NCI-H1694 (cell line): ENCODE measurements around the gene STYK1.
"Not testable (repeated sequence)": the region's sequence is repeated elsewhere in the genome, so short reads cannot be mapped to it uniquely, and the experiment has no call there.

Experiments used
- DNase-seq: peaks from one replicate; lab custom pipeline; 2025; lab: John Stamatoyannopoulos, UW

Gene STYK1

DNA sequence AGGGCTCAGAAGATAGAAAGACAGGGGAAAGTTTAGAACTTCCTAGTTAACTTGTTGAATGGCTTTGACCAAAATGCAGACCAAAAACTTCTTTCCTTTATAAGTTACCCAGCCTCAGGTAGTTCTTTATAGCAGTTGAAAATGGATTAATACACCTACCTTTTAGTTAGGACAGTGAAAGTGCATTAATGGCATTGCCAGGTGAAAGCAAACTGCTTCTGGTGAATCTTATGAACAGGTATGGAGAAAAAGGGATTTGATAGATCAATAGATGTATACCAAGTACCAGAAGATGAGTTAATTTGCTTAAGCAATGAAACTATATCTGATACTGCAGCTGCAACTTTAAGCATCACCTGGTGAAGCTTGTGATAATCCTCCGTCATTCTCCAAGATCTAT is 14.2 kb upstream of the STYK1 start:
- no peak for DNase-seq

DNA sequence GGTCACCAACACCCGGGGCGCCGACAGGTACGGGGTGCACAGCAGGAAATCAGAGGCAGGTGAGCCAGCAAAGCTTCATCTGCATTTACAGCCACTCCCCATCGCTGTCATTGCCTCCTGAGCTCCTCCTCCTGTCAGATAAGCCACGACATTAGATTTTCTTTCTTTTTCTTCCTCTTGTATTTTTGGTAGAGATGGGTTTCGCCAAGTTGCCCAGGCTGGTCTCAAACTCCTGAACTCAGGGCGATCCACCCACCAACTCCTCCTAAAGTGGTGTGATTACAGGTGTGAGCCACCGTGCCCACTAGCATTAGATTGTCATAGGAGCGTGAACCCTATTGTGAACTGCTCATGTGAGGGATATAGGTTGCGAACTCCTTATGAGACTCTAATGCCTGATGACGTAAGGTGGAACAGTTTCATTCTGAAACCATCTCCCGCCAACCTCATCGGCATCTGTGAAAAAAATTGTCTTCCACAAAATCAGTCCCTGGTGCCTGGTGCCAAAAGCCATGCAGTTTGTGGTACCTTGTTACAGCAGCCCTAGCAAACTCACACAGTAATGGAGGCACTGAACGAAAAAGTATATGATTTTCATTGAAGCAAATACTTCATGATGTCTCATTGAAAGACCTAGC is 1.5 kb downstream of the STYK1 start:
- no peak for DNase-seq

GRCh38 chr12:10669533-10669932 is 4.3 kb downstream of the STYK1 start:
- no peak for DNase-seq

- DNase-seq, result no peak
Observed at GRCh38 chr12:10668526-10668925, 5.3 kb downstream of the STYK1 start.

DNA sequence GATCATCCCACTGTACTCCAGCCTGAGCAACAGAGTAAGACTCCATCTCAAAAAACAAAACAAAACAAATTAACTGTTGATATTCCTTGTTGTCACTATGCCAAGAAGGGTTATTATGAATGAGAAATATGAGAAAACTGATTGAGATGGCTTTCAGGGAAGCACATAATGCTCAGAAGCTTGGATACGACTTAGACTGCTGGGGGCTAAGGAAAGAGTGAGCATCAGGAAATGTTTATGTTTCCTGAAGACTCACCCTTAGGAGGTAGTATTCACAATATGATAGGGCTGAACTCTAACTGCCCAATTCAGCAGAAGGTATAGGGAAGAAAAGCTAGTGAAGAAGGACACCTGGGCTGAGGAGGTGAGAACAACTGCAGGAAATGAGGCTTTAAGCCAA is 6.3 kb downstream of the STYK1 start:
- no peak for DNase-seq

GRCh38 chr12:10664499-10664898 is 9.4 kb downstream of the STYK1 start:
- no peak for DNase-seq

DNA sequence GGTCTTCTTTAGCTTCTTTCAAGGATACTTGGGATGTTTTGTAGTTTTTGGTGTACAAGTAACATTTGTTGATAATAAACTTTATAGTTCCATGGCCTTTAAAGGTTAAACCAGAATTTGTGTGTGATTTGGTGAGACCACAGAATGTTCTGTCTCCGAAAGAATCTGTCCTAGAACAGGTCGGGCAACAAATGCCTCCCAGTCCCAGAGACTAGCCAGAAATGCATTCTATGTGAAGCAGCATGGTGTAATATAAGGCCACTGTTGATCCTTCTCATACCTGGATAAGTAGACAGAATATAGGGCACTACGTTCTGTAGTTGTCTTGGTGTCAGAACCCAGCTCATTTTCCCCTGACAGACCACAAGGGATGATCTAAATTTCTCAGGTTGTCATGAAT is 10.0 kb downstream of the STYK1 start:
- DNase-seq, result no peak

DNA sequence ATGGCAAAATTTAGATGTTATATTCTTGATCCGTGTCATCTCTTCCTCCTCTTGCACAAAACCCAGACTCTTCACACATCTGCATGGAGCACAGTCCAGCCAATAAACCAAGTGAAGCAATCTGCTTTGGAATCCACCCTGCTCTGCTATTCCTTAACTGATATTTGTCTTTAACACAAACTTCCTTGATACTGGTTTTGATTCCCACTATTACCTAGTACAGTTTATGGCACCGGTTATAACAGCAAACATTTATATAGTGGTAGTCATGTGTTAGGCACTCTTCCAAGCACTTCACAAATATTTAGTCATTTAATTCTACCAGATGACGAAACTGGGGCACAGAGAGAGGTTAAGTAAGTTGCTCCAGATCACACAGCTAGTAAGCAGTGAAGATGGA is 12.5 kb downstream of the STYK1 start:
- no peak for DNase-seq

- DNase-seq, result no peak
Observed at GRCh38 chr12:10654003-10654402, 19.8 kb downstream of the STYK1 start.

DNA sequence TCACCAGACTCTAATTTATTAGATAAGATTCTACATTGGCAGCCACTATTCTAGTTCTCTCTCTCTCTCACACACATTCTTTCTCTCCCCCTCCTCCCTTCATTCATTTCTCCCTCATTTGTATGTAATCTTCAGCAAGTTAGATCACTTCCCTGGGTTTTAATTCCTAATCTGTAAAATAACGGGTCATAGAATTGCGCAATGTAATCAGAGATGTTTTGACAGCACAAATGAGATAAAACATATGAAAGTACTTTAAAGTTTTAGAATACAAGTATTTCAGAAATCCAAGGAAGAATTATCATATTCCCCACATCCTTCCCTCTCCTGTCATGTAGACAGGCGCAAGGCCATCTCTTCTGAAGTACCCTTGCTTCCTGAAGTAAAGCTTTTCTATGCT is 21.7 kb downstream of the STYK1 start:
- no peak for DNase-seq

DNA sequence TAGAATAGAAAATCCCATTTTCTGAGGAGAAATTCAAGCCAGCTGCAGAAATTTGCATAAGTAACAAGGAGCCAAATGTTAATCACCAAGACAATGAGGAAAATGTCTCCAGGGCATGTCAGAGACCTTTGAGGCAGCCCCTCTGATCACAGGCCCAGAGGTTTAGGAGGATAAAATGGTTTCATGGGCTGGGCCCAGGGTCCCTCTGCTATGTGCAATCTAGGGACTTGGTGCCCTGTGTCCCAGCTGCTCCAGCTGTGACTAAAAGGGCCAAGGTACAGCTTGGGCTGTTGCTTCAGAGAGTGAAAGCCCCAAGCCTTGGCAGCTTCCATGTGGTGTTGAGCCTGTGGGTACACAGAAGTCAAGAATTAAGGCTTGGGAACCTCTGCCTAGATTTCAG is 27.3 kb downstream of the STYK1 start:
- not testable (repeated sequence) for DNase-seq

DNA sequence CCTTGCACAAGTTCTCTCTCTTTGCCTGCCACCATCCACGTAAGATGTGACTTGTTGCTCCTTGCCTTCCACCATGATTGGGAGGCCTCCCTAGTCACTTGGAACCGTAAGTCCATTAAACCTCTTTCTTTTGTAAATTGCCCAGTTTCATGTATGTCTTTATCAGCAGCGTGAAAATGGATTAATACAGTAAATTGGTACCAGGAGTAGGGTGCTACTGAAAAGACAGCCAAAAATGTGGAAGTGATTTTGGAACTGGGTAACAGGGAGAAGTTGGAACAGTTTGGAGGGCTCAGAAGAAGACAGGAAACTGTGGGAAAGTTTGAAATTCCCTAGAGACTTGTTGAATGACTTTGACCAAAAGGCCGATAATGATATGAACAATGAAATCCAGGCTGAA is 27.9 kb downstream of the STYK1 start:
- DNase-seq, result no peak

- DNase-seq, result no peak
Observed at GRCh38 chr12:10641735-10642500, 31.9 kb downstream of the STYK1 start.

DNA sequence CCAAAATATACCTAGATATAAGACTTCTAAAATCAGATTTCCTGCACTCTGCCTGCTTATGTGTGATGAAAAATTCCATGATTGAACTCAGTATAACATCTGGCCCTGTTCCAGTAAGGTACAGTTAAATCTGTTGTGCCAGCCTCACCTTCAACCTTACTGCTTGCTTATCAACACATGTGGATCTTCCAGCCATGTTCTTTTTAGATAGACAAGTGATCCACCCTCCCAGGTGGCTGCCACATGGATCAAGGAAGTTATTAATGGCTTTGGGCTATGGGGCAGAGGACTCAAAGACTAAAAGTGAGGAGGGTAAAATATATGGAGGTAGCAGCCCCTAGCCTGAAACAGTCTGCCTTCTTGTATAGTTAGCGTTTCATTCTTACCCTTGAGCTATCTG is 35.1 kb downstream of the STYK1 start:
- DNase-seq, result no peak

DNA sequence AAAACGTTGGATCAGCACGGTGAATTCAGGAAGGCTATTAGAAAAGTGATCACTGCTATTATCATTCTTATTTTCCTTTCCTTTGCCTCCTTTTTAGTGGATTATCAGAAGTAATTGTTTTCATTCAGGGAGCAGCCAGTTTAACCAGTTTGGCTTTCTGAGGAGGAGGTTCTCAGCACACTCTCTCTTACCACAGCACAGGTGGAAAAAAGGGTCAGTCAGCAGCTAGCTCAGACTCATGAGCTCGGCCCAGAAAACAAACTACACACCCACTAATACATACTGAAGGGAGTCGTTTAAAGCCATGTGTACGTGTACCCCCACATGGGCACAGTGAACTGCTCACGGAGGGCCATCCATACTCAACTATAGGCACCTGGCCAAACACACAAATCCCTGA is 37.2 kb downstream of the STYK1 start:
- no peak for DNase-seq

DNA sequence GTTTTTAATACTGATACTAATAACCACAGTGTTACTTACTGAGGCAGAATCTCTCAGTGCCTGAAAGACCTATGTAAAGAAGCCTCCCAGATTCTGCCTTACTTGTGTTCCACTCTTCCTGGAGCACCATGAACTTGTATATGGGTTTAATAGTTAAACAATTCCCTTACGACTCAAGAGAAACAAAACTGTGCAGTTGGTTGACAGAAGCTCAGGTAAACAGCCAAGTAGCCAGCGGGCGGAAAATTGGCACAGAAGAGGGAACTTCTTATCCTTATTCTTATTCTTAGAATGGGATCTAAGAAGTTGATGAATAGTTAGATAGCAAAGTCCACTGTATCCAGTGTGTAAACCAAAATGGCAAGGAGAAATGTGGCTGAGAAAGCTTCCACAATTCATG is 37.7 kb downstream of the STYK1 start:
- DNase-seq, result no peak

DNA sequence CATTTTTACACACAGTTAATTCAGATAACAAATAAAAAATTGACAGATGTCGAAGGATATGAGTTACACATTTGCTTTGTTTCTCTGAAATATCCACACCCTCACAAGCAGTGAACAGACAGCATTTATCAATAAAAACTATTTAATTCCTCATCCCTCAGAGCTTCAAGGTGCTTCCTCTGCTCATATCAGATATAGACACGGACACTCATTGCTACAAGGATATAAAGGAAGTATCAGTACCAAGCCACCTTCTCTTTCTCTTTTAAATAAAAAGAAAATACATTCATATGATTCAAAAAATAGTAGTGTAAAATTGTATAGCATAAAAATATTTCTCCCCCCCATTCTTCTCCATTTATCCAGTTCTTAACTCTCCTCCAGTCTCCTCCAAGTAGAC is 38.5 kb downstream of the STYK1 start:
- DNase-seq, result no peak

- DNase-seq, result no peak
Observed at GRCh38 chr12:10634427-10634826, 39.4 kb downstream of the STYK1 start.

DNA sequence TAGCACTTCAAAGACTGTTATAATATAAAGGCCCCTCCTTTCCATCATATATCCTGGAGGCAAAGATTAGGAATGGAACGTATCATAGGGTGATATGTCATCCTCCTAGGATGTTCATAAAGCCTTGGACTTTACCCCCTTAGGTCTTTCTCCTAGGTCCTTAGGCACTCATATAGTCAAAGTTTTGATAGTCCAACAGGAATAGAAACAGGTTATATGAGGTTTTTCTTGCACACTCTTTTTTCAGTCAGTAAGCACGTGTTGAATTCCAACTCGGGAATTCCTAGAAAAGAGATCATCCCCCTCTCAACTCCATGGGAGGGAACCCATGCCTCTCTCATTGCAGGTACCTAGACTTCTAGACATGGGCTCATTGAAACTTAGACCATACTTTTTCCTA is 40.3 kb downstream of the STYK1 start:
- no peak for DNase-seq

- DNase-seq, result no peak
Observed at GRCh38 chr12:10632226-10632625, 41.6 kb downstream of the STYK1 start.

- DNase-seq, result no peak
Observed at GRCh38 chr12:10624605-10625004, 49.2 kb downstream of the STYK1 start.

- no peak for DNase-seq
Observed at GRCh38 chr12:10623131-10623530, 50.7 kb downstream of the STYK1 start.

- no peak for DNase-seq
Observed at GRCh38 chr12:10621278-10621677, 52.6 kb downstream of the STYK1 start.
